ENCODE data around the gene UXS1.

UXS1 gene

GRCh38 chr2:106127776-106128268 lies 66.3 kb downstream of the UXS1 start:
- Histone ChIP-seq H3K79me2 (ENCODE audit: insufficient read depth, low read length) (no peaks in the 10 kb centered on the region), H3K9me2 (ENCODE audit: low read depth, low read length) (no peaks in the 10 kb centered on the region), H3K9me3 (ENCODE audit: low read length) (no peaks in the 10 kb centered on the region), H3K4me3 (ENCODE audit: low read depth, low read length, poor library complexity, severe bottlenecking) (no peak overlapping the region), H3K27ac (ENCODE audit: low read depth, low read length, poor library complexity, severe bottlenecking) (no peak overlapping the region), H3K9ac (ENCODE audit: low read length) (no peak overlapping the region), H3K4me2 (ENCODE audit: low read length) (no peak overlapping the region), H3K4me1 (ENCODE audit: insufficient read depth, low read length, severe bottlenecking) (no peaks in the 10 kb centered on the region), H2AFZ (ENCODE audit: low read length) (no peak overlapping the region), H3K27me3 (ENCODE audit: insufficient read depth, low read length) (no peaks in the 10 kb centered on the region), H3K36me3 (ENCODE audit: insufficient read depth, low read length) (peaks cover 15% of the 10 kb centered on the region), H4K20me1 (ENCODE audit: insufficient read depth, low read length) (no peaks in the 10 kb centered on the region), H3F3A (ENCODE audit: insufficient read depth, low read length) (no peaks in the 10 kb centered on the region)
- TF ChIP-seq CTCF (IDR thresholded peaks at IDR 0.05; ENCODE audit: low read length) (no peak), EZH2 (IDR thresholded peaks at IDR 0.05; ENCODE audit: borderline replicate concordance, low read length) (no peak)

GRCh38 chr2:106127282-106127771 lies 66.8 kb downstream of the UXS1 start:
- H3K9me2 ChIP-seq (ENCODE audit: low read depth, low read length), result no peaks in the 10 kb centered on the region
- no peak overlapping the region for H3K9ac ChIP-seq (ENCODE audit: low read length)
- no peak overlapping the region for H3K4me2 ChIP-seq (ENCODE audit: low read length)
- no peak for TF ChIP-seq CTCF (IDR thresholded peaks at IDR 0.05; ENCODE audit: low read length)
- TF ChIP-seq EZH2 (IDR thresholded peaks at IDR 0.05; ENCODE audit: borderline replicate concordance, low read length), result no peak
- H3K4me3 ChIP-seq (ENCODE audit: low read depth, low read length, poor library complexity, severe bottlenecking), result no peak overlapping the region
- no peaks in the 10 kb centered on the region for H4K20me1 ChIP-seq (ENCODE audit: insufficient read depth, low read length)
- peaks cover 15% of the 10 kb centered on the region for H3K36me3 ChIP-seq (ENCODE audit: insufficient read depth, low read length)
- H3K79me2 ChIP-seq (ENCODE audit: insufficient read depth, low read length), result no peaks in the 10 kb centered on the region
- H3K9me3 ChIP-seq (ENCODE audit: low read length), result no peaks in the 10 kb centered on the region
- no peaks in the 10 kb centered on the region for H3K27me3 ChIP-seq (ENCODE audit: insufficient read depth, low read length)
- H3F3A ChIP-seq (ENCODE audit: insufficient read depth, low read length), result no peaks in the 10 kb centered on the region
- no peak overlapping the region for H2AFZ ChIP-seq (ENCODE audit: low read length)
- H3K27ac ChIP-seq (ENCODE audit: low read depth, low read length, poor library complexity, severe bottlenecking), result no peak overlapping the region
- H3K4me1 ChIP-seq (ENCODE audit: insufficient read depth, low read length, severe bottlenecking), result no peaks in the 10 kb centered on the region

- Histone ChIP-seq H3K36me3 (ENCODE audit: insufficient read depth, low read length) (peaks cover 15% of the 10 kb centered on the region), H3F3A (ENCODE audit: insufficient read depth, low read length) (no peaks in the 10 kb centered on the region), H3K9me2 (ENCODE audit: low read depth, low read length) (no peaks in the 10 kb centered on the region), H2AFZ (ENCODE audit: low read length) (no peak overlapping the region), H3K9ac (ENCODE audit: low read length) (no peak overlapping the region), H3K27me3 (ENCODE audit: insufficient read depth, low read length) (no peaks in the 10 kb centered on the region), H3K9me3 (ENCODE audit: low read length) (no peaks in the 10 kb centered on the region), H3K27ac (ENCODE audit: low read depth, low read length, poor library complexity, severe bottlenecking) (no peak overlapping the region), H3K4me3 (ENCODE audit: low read depth, low read length, poor library complexity, severe bottlenecking) (no peak overlapping the region), H3K4me1 (ENCODE audit: insufficient read depth, low read length, severe bottlenecking) (no peaks in the 10 kb centered on the region), H3K79me2 (ENCODE audit: insufficient read depth, low read length) (no peaks in the 10 kb centered on the region), H4K20me1 (ENCODE audit: insufficient read depth, low read length) (no peaks in the 10 kb centered on the region), H3K4me2 (ENCODE audit: low read length) (no peak overlapping the region)
- no peak for TF ChIP-seq EZH2 (IDR thresholded peaks at IDR 0.05; ENCODE audit: borderline replicate concordance, low read length)
- no peak for TF ChIP-seq CTCF (IDR thresholded peaks at IDR 0.05; ENCODE audit: low read length)
Observed at GRCh38 chr2:106126705-106127281, 67.3 kb downstream of the UXS1 start.

Measured in OCI-LY1 (cell line).